DMS 273 treated with DMSO at 0.1 percent for 48 hours (cell line): ENCODE results near the gene MLIP.
"Not testable (repeated sequence)": the region's sequence is repeated elsewhere in the genome, so short reads cannot be mapped to it uniquely, and the experiment has no call there.

ENCODE experiments used
- DNase-seq: peaks from one replicate; lab custom pipeline; 2025; lab: John Stamatoyannopoulos, UW

The MLIP gene

GRCh38 chr6:54140811-54141210 lies 29.6 kb downstream of the MLIP start:
- DNase-seq, result no peak

DNA sequence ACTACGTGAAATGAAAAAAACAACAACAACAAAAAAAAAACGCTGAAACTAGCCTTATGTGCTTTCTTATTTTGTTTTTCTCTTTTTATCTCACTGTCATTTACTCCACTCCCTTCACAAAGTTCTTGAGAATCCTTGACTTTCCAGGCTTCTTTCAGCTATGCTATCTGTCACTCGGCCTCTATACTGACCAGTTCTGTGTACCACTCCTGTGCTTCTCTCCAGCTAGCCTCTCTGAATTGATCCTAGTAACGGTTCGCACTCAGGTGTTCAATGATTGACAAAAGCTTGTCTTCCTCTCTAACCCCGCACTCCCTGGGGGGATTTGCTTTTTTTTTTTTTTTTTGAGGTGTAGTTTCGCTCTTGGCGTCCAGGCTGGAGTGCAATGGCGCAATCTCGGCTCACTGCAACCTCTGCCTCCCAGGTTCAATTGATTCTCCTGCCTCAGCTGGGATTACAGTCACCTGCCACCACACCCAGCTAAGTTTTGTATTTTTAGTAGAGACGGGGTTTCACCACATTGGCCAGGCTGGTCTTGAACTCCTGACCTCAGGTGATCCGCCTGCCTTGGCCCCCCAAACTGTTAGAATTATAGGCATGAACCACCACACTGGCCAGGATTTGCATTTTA lies 31.8 kb downstream of the MLIP start:
- no peak for DNase-seq

DNA sequence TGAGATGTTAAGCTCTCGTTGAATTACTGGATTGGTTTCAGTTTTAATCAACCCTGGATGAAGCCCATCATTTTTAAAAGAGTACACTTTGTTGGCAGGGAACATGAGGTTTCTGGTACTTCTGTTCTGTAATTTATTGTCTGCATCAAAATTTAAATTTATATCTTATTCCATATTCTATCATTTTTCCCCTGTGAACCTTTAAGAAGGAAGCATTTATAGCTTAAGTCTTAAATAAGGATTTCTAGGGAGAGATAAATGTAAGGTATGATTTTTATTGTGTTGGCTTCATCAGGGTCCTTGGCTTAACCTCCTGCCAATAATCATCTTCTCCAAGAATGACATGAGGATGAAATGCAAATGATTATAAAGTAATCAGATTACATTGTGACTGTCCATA lies 40.6 kb downstream of the MLIP start:
- no peak for DNase-seq

DNA sequence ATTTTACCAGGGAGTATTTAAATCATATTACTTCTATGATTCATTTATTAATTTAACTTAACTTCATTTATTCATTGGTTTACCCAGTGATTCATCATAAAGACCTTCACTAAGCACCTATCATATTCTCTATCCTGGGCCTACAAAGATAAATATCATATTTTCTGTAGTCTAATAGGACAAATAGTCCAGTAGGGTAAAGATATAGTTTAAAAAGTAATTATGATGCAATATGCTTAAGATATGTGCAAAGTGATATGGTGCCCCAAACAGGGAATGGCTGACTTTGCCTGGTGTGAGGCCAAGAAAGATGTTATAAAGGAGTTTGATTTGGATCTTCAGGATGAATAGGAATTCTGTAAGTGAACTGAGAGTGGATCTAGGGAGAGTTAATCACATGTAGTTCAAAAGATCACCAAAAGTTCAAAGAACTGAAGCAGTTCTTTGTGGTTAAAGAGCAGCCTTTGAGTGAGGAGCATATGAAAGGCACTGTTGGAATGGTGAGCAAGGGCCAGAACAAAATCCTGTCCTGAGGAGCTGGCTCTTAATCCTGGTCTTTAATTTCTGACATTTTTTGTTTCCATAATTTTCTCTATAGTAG lies 45.5 kb downstream of the MLIP start:
- DNase-seq, result no peak

DNA sequence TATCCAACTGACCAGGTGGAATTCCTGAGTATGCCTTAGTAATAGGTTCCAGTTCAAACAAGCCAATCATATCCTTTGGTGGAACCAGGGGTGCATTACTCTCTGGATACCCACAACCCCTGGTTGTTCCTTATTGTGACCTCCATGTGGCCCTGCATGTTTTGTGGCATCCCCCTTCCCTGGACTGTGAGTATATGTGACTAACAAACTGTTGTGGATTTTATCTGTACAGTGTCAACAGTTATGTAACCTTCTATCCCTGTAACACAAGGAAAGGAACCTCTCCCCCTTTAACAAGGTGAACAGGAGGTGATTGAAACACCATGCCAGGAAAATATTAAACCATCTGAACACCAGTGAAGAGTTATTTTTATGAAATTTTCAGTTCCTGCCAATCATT lies 46.2 kb downstream of the MLIP start:
- no peak for DNase-seq

DNA sequence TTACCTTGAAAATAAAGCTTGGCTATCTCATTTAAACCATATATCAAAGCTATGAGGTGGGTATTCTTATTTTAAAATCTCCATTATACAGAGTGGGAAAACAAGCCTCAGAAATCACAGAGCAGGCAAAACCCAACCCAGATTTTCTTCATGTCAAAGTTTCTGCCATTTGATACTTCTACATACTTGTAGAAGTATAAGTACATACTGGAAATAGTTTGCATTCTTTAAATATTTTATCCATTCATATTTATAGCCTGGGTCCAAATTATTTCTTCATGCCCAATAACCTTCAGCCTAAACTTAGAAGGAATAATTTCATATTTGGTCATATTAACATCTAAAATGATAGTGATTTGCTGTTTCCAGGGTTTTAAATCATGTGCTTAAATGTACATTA lies 61.8 kb downstream of the MLIP start:
- DNase-seq, result no peak

- DNase-seq, result no peak
Observed at GRCh38 chr6:54179152-54179551, 67.9 kb downstream of the MLIP start.

DNA sequence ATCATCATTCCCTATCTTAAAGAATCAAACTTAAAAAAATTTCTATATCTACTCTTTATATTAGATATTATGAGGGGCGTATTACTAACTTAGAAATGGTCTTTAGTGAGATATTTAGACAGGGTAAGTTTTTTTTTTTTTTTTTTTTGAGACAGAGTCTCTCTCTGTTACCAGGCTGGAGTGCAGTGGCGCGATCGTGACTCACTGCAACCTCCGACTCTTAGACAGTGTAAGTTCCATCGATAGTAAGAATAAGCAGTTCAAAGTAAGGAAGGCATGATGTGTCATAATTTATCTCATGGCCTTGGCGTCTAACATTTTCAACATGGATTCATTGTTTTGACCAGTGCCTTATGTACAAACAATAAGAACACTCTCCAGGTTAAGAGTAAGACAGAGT lies 72.4 kb downstream of the MLIP start:
- DNase-seq, result no peak

GRCh38 chr6:54185885-54186284 lies 74.6 kb downstream of the MLIP start:
- no peak for DNase-seq

- DNase-seq, result no peak
Observed at GRCh38 chr6:54188846-54189245, 77.6 kb downstream of the MLIP start.

DNA sequence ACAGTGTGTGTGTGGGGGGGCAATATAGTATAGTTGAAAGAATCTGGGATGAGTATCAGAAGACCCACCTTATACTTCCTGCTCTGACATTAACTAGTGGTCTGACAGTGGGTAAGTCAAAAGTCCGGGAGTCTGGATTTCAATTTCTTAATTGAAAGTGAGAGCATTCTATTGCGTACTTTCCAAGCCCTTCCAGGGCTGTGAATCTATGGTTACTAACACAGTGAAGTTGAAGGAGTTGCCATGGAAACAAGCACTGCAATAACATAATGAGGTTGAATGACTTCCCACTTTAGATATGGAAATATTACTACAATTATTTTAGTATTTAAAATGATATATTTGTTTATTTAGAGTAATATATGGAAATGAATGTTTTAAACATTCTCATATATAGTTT lies 80.2 kb downstream of the MLIP start:
- no peak for DNase-seq

DNA sequence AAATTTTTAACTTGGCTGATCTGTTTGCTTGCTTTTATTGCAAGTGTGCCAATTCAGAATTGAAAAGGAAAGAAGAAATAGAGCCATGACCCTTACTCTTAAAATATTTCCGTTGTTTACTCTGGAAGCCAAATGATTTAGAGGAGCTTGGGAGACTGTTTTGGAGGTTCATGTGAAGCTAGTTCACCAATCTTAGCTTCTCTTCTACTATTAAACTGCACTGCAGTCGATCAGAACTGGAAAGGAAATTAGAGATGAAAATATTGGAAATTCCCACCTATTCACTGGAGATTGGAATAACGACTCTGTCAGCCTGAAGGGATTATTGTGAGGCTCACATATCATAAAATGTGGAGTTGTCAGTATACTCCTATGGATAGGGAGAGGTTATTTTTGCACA lies 81.8 kb downstream of the MLIP start:
- no peak for DNase-seq

- DNase-seq, result no peak
Observed at GRCh38 chr6:54193560-54193959, 82.3 kb downstream of the MLIP start.

GRCh38 chr6:54194067-54194466 lies 82.8 kb downstream of the MLIP start:
- DNase-seq, result no peak

DNA sequence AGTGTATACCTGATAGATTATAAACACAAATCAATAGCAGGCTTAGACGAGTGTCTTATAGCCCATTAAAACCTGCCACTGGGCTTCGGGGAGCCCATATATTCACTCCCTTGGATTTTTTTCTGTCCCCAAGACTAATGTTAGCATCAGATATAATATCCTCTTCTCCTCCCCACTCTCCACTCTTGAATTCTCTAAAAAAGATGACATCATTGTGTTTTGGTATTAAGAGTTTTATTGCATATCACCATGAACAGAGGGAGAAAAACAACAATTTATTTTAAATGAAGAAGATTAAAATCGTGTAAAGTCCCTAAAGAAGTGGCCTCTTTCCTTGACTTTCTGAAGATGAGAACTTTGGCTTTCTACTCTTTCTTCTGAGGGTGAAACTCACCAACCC lies 84.4 kb downstream of the MLIP start:
- DNase-seq, result no peak

- no peak for DNase-seq
Observed at GRCh38 chr6:54196905-54197304, 85.7 kb downstream of the MLIP start.

- DNase-seq, result no peak
Observed at GRCh38 chr6:54198134-54198533, 86.9 kb downstream of the MLIP start.

DNA sequence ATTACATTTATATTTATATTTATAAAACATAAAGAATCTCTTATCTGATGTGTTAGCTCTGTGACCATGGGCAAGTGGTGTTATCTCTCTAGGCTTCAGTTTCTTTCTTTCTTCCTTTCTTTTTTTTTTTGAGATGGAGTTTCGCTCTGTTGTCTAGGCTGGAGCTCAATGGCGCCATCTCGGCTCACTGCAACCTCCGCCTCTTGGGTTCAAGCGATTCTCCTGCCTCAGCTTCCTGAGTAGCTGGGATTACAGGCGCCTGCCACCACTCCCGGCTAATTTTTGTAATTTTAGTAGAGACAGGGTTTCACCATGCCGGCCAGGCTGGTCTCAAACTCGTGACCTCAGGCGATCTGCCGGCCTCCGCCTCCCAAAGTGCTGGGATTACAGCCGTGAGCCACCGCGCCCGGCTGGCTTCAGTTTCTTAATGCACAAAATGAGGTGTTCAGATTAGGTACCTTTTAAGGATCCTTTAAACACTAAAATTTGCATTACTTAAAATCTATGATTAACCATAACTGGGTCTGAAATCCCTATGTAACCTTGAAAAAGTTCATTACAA lies 92.3 kb downstream of the MLIP start:
- not testable (repeated sequence) for DNase-seq

- no peak for DNase-seq
Observed at GRCh38 chr6:54204921-54205591, 93.8 kb downstream of the MLIP start.

GRCh38 chr6:54206510-54206909 lies 95.3 kb downstream of the MLIP start:
- DNase-seq, result no peak

DNA sequence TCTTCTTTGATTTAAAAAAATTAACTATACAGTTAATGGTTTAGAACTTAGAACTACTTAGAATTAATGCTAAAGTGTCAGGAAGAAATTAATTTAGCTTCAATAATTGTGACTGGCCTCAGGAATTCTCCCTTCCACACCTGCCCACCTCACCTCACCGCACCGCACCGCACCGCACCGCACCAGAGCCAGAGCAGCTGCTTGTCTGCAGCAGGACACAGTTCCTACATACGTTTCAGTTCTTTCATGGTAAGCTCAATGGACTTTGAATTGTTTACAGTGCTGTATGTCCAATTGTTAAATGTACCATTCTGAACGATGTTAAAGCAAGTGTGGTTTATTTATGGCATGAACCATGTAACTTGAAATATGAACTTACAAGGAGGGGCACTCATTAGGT lies 98.7 kb downstream of the MLIP start:
- not testable (repeated sequence) for DNase-seq

- no peak for DNase-seq
Observed at GRCh38 chr6:54214286-54214685, 103.0 kb downstream of the MLIP start.

DNA sequence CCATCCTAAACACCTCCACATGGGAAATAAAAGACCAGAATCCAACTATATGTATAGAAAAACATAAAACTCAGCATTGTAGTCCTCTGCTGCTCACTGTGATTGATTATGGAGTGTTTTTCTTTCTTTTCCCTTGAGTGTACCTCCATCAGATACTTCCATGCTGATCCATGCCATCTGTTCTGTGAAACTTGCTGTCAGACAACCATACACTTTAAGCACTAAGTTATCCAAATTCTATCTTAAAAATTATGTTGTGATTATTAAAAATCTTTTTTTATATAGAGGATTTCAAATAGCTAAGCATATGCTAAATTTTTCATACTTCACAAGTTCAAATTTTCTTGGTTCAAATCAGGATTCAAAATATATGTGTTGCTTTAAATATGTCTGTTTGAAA lies 105.1 kb downstream of the MLIP start:
- no peak for DNase-seq
